Measurements from ENCODE around the gene ZSWIM8.
A peak's percentile ranks its signal among the peaks of the same experiment; 100 is the strongest.

Gene ZSWIM8

GRCh38 chr10:73803680-73804286 is 18.4 kb downstream of the ZSWIM8 start:
- H3K9me3 Mint-ChIP-seq = no peaks in the 10 kb centered on the region
- no peak overlapping the region for H3K4me3 Mint-ChIP-seq
- no peak overlapping the region for H3K27ac Mint-ChIP-seq (ENCODE audit: low read depth)
- ATAC-seq (replicated peaks; ENCODE audit: extremely low read depth, poor library complexity, severe bottlenecking) = peak; percentile 20
- peaks cover 74% of the 10 kb centered on the region for H3K36me3 Mint-ChIP-seq (ENCODE audit: insufficient read depth)
- no peak for DNase-seq (ENCODE audit: low spot score in 2 of 2)
- no peaks in the 10 kb centered on the region for H3K27me3 Mint-ChIP-seq
- peaks cover 47% of the 10 kb centered on the region for H3K4me1 Mint-ChIP-seq

GRCh38 chr10:73806176-73806950 is 21.0 kb downstream of the ZSWIM8 start:
- Mint-ChIP-seq H3K4me3 (peak overlapping the region; percentile 12), H3K36me3 (ENCODE audit: insufficient read depth) (peaks cover 63% of the 10 kb centered on the region), H3K27ac (ENCODE audit: low read depth) (peak overlapping the region; percentile 48), H3K27me3 (no peaks in the 10 kb centered on the region), H3K9me3 (no peaks in the 10 kb centered on the region), H3K4me1 (peaks cover 62% of the 10 kb centered on the region)
- no peak for ATAC-seq (replicated peaks; ENCODE audit: extremely low read depth, poor library complexity, severe bottlenecking)
- DNase-seq (ENCODE audit: low spot score in 2 of 2) = no peak

- Mint-ChIP-seq H3K9me3 (no peaks in the 10 kb centered on the region), H3K36me3 (ENCODE audit: insufficient read depth) (peaks cover 62% of the 10 kb centered on the region), H3K27me3 (no peaks in the 10 kb centered on the region), H3K4me1 (peaks cover 62% of the 10 kb centered on the region), H3K4me3 (no peak overlapping the region), H3K27ac (ENCODE audit: low read depth) (no peak overlapping the region)
- ATAC-seq (replicated peaks; ENCODE audit: extremely low read depth, poor library complexity, severe bottlenecking) = no peak
- DNase-seq (ENCODE audit: low spot score in 2 of 2) = no peak
Measured at GRCh38 chr10:73807471-73807870, 22.1 kb downstream of the ZSWIM8 start.

GRCh38 chr10:73808021-73808815 is 22.8 kb downstream of the ZSWIM8 start:
- peaks cover 57% of the 10 kb centered on the region for H3K36me3 Mint-ChIP-seq (ENCODE audit: insufficient read depth)

GRCh38 chr10:73809061-73809818 is 23.8 kb downstream of the ZSWIM8 start:
- ATAC-seq (replicated peaks; ENCODE audit: extremely low read depth, poor library complexity, severe bottlenecking) = no peak
- Mint-ChIP-seq H3K4me1 (peaks cover 52% of the 10 kb centered on the region), H3K27ac (ENCODE audit: low read depth) (peak overlapping the region; percentile 25), H3K36me3 (ENCODE audit: insufficient read depth) (peaks cover 52% of the 10 kb centered on the region), H3K9me3 (no peaks in the 10 kb centered on the region), H3K4me3 (peak overlapping the region; percentile 86), H3K27me3 (no peaks in the 10 kb centered on the region)
- no peak for DNase-seq (ENCODE audit: low spot score in 2 of 2)

More at GRCh38 chr10:73808021-73808815, 22.8 kb downstream of the ZSWIM8 start:
- H3K27ac Mint-ChIP-seq (ENCODE audit: low read depth) = peak overlapping the region; percentile 25
- ATAC-seq (replicated peaks; ENCODE audit: extremely low read depth, poor library complexity, severe bottlenecking) (no peak), DNase-seq (ENCODE audit: low spot score in 2 of 2) (no peak)
- no peak overlapping the region for H3K4me3 Mint-ChIP-seq
- peaks cover 58% of the 10 kb centered on the region for H3K4me1 Mint-ChIP-seq
- no peaks in the 10 kb centered on the region for H3K9me3 Mint-ChIP-seq
- H3K27me3 Mint-ChIP-seq = no peaks in the 10 kb centered on the region

- DNase-seq (ENCODE audit: low spot score in 2 of 2) = no peak
Measured at GRCh38 chr10:73810358-73810734, 24.9 kb downstream of the ZSWIM8 start.

GRCh38 chr10:73810735-73811465 is 25.5 kb downstream of the ZSWIM8 start:
- peak; percentile 16 for ATAC-seq (replicated peaks; ENCODE audit: extremely low read depth, poor library complexity, severe bottlenecking)
- DNase-seq (ENCODE audit: low spot score in 2 of 2) = peak; percentile 37 to 39
- Mint-ChIP-seq H3K4me3 (peak overlapping the region; percentile 86), H3K9me3 (no peaks in the 10 kb centered on the region), H3K27ac (ENCODE audit: low read depth) (peak overlapping the region; percentile 92), H3K27me3 (no peaks in the 10 kb centered on the region), H3K4me1 (peaks cover 48% of the 10 kb centered on the region), H3K36me3 (ENCODE audit: insufficient read depth) (peaks cover 45% of the 10 kb centered on the region)

More at GRCh38 chr10:73810358-73810734, 24.9 kb downstream of the ZSWIM8 start:
- peak overlapping the region; percentile 86 for H3K4me3 Mint-ChIP-seq
- no peaks in the 10 kb centered on the region for H3K27me3 Mint-ChIP-seq
- H3K36me3 Mint-ChIP-seq (ENCODE audit: insufficient read depth) = peaks cover 49% of the 10 kb centered on the region
- H3K27ac Mint-ChIP-seq (ENCODE audit: low read depth) = peak overlapping the region; percentile 92
- H3K9me3 Mint-ChIP-seq = no peaks in the 10 kb centered on the region
- ATAC-seq (replicated peaks; ENCODE audit: extremely low read depth, poor library complexity, severe bottlenecking) = no peak
- peaks cover 52% of the 10 kb centered on the region for H3K4me1 Mint-ChIP-seq

- Mint-ChIP-seq H3K27ac (ENCODE audit: low read depth) (peak overlapping the region; percentile 92), H3K36me3 (ENCODE audit: insufficient read depth) (peaks cover 37% of the 10 kb centered on the region), H3K4me3 (peak overlapping the region; percentile 86), H3K9me3 (no peaks in the 10 kb centered on the region), H3K27me3 (no peaks in the 10 kb centered on the region), H3K4me1 (peaks cover 31% of the 10 kb centered on the region)
- ATAC-seq (replicated peaks; ENCODE audit: extremely low read depth, poor library complexity, severe bottlenecking) (no peak), DNase-seq (ENCODE audit: low spot score in 2 of 2) (no peak)
Measured at GRCh38 chr10:73812657-73813056, 27.3 kb downstream of the ZSWIM8 start.

GRCh38 chr10:73813333-73813732 is 27.9 kb downstream of the ZSWIM8 start:
- DNase-seq (ENCODE audit: low spot score in 2 of 2) (no peak), ATAC-seq (replicated peaks; ENCODE audit: extremely low read depth, poor library complexity, severe bottlenecking) (no peak)
- peak overlapping the region; percentile 92 for H3K27ac Mint-ChIP-seq (ENCODE audit: low read depth)
- peaks cover 35% of the 10 kb centered on the region for H3K36me3 Mint-ChIP-seq (ENCODE audit: insufficient read depth)
- no peaks in the 10 kb centered on the region for H3K27me3 Mint-ChIP-seq
- H3K4me1 Mint-ChIP-seq = peaks cover 24% of the 10 kb centered on the region
- no peaks in the 10 kb centered on the region for H3K9me3 Mint-ChIP-seq
- H3K4me3 Mint-ChIP-seq = no peak overlapping the region

- no peak for DNase-seq (ENCODE audit: low spot score in 2 of 2)
- Mint-ChIP-seq H3K4me1 (peaks cover 14% of the 10 kb centered on the region), H3K27me3 (no peaks in the 10 kb centered on the region), H3K9me3 (no peaks in the 10 kb centered on the region), H3K4me3 (no peak overlapping the region), H3K36me3 (ENCODE audit: insufficient read depth) (peaks cover 29% of the 10 kb centered on the region), H3K27ac (ENCODE audit: low read depth) (no peak overlapping the region)
- ATAC-seq (replicated peaks; ENCODE audit: extremely low read depth, poor library complexity, severe bottlenecking) = no peak
Measured at GRCh38 chr10:73814276-73814895, 29.0 kb downstream of the ZSWIM8 start.

GRCh38 chr10:73814896-73815718 is 29.7 kb downstream of the ZSWIM8 start:
- no peak overlapping the region for H3K27ac Mint-ChIP-seq (ENCODE audit: low read depth)
- H3K27me3 Mint-ChIP-seq = no peaks in the 10 kb centered on the region
- DNase-seq (ENCODE audit: low spot score in 2 of 2) (no peak), ATAC-seq (replicated peaks; ENCODE audit: extremely low read depth, poor library complexity, severe bottlenecking) (no peak)
- peaks cover 32% of the 10 kb centered on the region for H3K36me3 Mint-ChIP-seq (ENCODE audit: insufficient read depth)
- no peaks in the 10 kb centered on the region for H3K9me3 Mint-ChIP-seq
- peaks cover 6% of the 10 kb centered on the region for H3K4me1 Mint-ChIP-seq
- H3K4me3 Mint-ChIP-seq = no peak overlapping the region
